GM21423 (cell line): Measurements from ENCODE around the gene CRB2.
"Not testable (repeated sequence)": the region's sequence is repeated elsewhere in the genome, so short reads cannot be mapped to it uniquely, and the experiment has no call there.

Source experiments
- ATAC-seq: cut with Tn5 transposase; IDR thresholded peaks from one replicate; pipeline ENCODE4 v1.9.1; 2021; ENCODE audit warnings: mild to moderate bottlenecking, moderate library complexity; ENCODE audit not compliant: unreplicated experiment

CRB2 gene

GRCh38 chr9:123398938-123399337, 42.9 kb downstream of the CRB2 start:
- not testable (repeated sequence) for ATAC-seq

GRCh38 chr9:123399803-123400378, 43.9 kb downstream of the CRB2 start:
- no peak for ATAC-seq

GRCh38 chr9:123400926-123401503, 45.0 kb downstream of the CRB2 start:
- ATAC-seq, result no peak

GRCh38 chr9:123401879-123402513, 46.0 kb downstream of the CRB2 start:
- ATAC-seq, result no peak

GRCh38 chr9:123402981-123403509, 47.0 kb downstream of the CRB2 start:
- ATAC-seq, result no peak

- ATAC-seq, result no peak
Observed at GRCh38 chr9:123406016-123406415, 50.0 kb downstream of the CRB2 start.

- no peak for ATAC-seq
Observed at GRCh38 chr9:123406691-123407216, 50.8 kb downstream of the CRB2 start.

GRCh38 chr9:123407217-123407851, 51.3 kb downstream of the CRB2 start:
- no peak for ATAC-seq

- no peak for ATAC-seq
Observed at GRCh38 chr9:123408313-123409262, 52.6 kb downstream of the CRB2 start.

- ATAC-seq, result no peak
Observed at GRCh38 chr9:123410281-123410910, 54.4 kb downstream of the CRB2 start.

GRCh38 chr9:123411191-123411590, 55.2 kb downstream of the CRB2 start:
- ATAC-seq, result no peak

- ATAC-seq, result no peak
Observed at GRCh38 chr9:123411636-123412035, 55.6 kb downstream of the CRB2 start.

GRCh38 chr9:123412171-123412820, 56.3 kb downstream of the CRB2 start:
- no peak for ATAC-seq

- ATAC-seq, result no peak
Observed at GRCh38 chr9:123414204-123414603, 58.2 kb downstream of the CRB2 start.

GRCh38 chr9:123414936-123415930, 59.2 kb downstream of the CRB2 start:
- no peak for ATAC-seq

GRCh38 chr9:123416176-123416575, 60.2 kb downstream of the CRB2 start:
- no peak for ATAC-seq

GRCh38 chr9:123417289-123418051, 61.5 kb downstream of the CRB2 start:
- no peak for ATAC-seq

- ATAC-seq, result no peak
Observed at GRCh38 chr9:123418052-123418430, 62.0 kb downstream of the CRB2 start.
